NCI-H1436 (cell line): ENCODE data around the gene AGO1.

ENCODE experiments used
- DNase-seq: peaks from one replicate; lab custom pipeline; 2025; lab: John Stamatoyannopoulos, UW

AGO1 gene

DNA sequence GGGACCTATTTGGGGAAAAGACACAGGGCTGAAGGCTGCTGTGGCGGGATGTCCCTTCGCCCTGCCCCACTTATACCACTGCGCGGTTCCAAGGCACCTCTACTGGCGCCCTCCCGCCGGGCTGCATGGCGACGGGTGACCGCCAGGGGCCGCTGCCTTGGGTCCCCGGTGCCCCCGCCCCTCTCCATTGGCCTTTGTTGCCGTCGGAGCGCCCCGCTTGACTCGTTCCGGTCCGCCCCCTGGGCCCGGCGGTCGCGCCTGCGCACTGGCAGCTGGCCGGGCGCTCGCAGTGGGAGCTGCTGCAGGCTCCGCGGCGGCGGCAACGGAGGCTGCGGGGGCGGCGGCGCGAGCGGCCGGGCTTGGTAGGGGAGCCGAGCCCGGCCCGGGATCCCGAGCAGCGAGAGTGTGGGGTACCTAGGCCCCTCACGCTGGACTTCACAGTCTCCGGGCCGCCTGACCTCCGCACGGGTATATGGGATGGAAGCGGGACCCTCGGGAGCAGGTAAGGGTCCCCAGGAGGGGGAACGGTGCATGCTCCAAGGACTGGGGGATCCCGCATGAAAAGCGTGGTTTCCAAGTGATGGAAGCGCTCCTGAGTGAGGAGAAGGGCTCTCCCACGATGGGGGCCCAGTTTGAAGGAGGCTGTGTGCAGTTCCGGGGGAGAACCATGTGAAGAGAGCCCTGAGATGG, at the start of gene AGO1:
Gene AGO1 (plus strand): TSS at position 265 of the 690 bp plus-strand sequence. CDS start 213 bp downstream, at position 478.
- DNase-seq: peak; percentile 90

DNA sequence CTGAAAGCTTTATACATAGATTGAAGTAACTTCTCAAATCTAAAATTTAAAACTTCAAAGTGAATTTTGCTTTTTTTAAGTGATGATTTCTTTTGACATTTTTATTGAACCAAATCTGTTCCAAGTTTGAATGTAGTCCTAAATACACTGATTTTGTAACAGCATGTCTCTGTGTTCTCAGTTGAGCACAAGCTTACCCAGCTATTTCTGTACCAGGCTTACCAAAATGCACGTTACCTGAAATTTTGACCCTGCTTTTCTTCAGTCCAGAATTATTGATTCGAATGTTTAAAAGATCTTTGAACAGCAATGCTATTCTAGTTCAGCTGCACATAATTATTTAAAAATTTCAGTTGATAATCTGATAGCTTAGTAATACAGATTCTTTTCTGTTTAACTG, 49.6 kb upstream of the AGO1 start:
- DNase-seq: no peak

DNA sequence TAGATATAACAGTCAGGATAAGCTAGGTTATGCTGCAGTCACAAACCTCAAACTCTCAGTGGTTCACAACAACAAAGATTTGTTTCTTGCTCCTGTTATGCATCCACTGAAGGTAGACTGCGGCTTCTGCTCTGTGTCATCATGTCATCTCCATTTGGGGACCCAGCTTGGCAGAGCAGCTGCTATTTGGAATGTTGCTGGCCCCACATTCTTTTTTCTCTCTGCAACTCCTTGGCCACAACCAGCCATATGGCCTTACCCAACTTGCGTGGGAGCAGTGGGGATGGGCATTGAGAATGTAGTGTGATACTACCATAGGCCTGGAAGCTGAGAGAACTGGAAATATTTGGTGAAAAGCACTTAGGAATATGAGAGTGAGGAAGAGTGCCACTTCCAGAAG, 48.8 kb upstream of the AGO1 start:
- DNase-seq: no peak

DNA sequence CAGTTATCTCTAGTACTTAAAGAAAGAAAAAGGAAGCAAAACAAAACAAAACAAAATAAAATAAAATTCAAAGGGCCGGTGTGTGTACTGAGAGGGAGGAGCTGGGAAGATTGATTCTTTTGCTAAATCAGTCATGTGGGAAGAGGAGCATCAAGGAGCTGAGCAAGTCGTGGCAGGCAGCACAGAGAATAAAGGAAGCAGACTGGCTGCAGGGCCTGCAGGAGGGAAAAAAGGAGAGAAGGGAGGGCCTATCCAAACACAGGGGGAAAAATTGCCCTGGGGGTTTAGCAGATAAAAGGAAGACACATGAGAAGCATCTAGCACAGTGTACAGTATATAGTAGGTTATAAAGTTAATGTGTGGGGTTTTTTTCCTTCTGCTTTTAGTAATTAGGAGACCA, 47.6 kb upstream of the AGO1 start:
- DNase-seq: peak; percentile 19

DNA sequence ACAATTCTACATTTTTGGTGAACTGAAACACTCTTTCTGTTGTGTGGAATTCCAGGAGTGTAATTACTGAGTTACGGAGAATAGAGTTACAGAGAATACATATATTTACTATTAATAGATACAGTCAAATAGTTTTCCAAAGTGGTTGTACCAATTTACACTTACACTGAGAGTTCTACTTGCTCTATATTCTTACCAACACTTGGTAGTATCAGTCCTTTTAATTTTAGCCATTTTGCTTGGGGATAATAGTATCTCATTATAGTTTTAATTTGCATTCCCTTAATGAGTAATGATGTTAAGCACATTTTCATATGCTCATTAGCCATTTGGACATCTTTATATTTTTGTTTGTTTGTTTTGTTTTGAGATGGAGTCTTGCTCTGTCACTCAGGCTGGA, 46.3 kb upstream of the AGO1 start:
- DNase-seq: no peak

DNA sequence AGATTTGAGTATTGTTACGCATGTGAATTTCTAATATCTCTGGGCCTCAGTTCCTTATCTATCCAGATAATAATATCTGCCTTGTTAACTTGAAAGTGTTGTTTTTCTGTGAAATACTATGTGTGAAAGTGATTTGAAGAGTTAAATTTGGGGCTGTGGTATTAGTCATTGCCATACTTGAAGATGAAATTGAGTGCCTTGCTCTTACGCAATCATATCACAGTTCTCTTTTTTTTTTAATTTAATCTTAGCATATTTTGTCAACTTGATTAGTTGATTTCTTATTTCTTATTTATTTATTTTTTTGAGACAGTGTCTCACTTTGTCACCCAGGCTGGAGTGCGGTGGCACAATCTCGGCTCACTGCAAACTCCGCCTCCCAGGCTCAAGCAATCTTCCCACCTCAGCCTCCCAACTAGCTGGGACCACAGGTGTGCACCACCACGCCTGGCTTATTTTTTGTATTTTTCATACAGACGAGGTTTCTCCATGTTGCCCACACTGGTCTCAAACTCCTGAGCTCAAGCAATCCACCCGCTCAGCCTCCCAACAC, 44.2 kb upstream of the AGO1 start:
- DNase-seq: no peak

DNA sequence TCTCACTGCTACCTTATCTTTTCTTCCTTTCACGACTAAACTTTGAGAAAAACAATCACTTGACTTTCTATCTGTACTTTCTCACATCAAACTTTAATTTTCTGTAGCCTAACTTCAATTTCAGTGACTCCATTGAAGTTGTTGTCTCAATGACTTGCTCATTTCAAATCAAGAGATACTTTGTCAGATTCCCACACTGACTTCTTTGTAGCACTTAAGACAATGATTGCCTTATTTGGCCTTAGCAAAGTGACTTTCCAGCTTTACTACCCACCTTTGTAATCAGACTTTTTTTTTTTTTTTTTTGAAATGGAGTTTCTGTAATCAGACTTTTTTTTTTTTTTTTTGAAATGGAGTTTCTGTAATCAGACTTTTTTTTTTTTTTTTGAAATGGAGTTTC, 38.2 kb upstream of the AGO1 start:
- DNase-seq: no peak

DNA sequence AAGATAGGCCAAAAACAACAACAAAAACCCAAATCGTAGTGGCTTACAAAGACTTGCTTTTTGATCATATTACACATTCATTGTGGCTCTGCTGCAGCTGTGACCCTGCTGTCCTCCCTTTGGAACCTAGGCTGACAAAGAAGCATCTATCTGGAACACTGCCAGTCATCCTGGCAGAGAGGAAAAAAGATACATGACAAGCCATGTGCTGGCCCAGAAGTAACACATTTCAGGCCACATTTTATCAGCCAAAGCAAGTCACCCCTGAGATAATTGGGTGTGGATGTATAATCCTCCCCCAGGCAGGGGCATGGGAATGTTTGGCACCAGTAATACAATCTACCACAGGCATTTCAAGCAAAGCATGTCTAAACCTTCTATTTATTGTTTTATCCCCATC, 37.2 kb upstream of the AGO1 start:
- no peak for DNase-seq

DNA sequence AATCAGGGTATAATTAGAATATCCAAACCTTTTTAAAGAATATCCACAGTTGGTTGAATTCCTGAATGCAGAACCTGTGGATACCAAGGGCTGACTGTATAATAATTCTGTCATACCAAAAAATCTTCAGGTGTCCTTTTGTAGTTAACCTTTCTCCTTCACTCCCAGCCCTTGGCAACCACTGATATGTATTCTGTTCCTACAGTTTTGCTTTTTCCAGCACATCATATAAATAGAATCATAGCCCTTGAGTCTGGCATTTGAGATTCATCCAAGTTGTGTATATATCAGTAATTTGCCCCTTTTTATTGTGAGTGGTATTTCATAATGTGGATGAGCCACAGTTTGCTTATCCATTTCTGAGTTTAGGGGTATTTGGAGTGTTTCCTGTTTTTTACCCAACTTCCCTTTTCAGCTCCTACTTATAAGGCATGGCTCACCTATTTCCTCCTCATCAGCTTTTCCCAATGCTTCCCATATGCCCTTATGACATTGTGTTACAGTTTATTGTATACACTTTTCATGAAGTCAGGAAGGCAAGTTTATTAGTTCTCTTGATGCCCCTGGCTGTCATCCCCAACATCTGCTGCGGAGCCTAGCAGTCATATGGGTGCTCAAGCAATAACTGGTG, 35.0 kb upstream of the AGO1 start:
- no peak for DNase-seq

DNA sequence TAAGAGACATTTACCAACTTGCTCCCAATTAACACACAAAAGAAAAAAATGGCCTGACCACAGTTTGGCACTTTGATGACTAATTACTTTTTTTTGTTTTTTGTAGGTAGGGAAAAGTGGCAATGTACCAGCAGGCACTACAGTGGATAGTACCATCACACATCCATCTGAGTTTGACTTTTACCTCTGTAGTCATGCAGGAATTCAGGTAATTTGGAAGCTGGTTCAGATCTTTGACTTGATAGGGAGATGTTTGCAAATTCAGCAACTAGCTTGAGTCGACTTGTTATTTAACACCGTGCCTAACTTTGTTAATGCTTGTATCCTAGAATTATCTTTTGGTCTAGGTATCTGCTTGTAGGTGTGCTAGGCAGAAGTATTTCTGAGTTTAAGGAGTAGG, 33.0 kb upstream of the AGO1 start:
- no peak for DNase-seq

DNA sequence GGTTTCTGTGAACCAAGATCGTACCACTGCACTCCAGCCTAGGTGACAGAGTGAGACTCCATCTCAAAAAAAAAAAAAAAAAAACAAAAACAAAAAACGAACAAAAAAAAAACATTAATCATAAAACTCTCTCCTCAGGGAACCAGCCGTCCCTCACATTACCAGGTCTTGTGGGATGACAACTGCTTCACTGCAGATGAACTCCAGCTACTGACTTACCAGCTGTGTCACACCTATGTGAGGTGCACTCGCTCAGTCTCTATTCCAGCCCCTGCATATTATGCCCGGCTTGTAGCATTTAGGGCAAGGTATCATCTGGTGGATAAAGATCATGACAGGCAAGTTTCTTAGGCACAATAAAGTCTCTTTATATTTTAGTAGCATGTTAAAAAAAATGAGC, 32.3 kb upstream of the AGO1 start:
- DNase-seq: no peak

DNA sequence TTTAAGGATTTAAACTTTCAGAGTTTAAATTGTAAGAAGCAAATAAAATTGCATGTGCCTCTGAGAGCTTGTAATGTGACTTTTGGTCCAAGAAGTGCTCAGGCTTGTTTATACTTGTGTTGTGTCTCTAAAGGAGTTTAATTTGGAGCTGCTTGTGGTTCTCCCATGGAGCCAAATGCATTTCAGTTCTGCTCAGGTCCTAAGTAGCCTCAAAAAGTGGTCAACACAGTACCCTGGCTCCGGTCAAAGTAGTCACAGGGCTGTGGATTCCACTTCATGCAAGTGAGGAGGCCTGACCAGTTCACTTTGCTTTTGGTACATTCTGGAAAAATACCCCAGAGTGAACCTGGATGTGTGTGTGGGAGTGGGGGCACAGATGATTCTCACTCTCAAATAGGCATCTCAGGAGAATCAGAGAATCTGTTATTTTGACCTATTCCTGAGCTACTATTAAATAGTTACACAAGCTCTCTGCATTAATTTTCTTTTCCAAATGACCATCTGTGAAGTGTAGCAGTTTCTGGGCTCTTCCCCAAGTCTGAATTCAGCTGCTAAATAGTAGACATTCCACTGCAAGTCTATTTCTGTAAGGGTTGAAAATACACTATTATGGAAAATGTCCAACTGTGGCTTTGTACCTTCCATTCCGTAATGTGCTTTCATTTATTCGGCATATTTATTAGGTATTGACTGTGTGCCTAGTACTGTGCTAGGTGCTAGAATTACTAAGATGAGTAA, 31.7 kb upstream of the AGO1 start:
- no peak for DNase-seq

DNA sequence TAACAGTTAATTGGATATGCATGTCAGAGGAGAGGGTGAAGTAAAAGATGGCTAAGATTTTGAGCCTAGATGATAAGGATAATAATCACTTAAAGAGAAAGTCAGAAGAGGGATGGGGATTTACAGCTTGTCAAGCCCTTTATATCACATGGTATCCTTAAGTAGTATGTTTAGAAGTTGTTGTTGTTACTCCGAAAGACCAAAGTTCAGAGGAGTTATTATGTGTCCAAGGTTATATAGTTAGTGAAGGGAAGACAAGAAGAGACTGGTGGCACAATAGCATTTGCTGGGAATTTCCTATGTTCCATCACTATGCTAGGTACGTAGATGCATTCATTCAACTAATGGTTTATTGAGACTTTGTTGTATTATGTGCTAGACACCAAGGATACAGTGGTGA, 30.8 kb upstream of the AGO1 start:
- DNase-seq: no peak

DNA sequence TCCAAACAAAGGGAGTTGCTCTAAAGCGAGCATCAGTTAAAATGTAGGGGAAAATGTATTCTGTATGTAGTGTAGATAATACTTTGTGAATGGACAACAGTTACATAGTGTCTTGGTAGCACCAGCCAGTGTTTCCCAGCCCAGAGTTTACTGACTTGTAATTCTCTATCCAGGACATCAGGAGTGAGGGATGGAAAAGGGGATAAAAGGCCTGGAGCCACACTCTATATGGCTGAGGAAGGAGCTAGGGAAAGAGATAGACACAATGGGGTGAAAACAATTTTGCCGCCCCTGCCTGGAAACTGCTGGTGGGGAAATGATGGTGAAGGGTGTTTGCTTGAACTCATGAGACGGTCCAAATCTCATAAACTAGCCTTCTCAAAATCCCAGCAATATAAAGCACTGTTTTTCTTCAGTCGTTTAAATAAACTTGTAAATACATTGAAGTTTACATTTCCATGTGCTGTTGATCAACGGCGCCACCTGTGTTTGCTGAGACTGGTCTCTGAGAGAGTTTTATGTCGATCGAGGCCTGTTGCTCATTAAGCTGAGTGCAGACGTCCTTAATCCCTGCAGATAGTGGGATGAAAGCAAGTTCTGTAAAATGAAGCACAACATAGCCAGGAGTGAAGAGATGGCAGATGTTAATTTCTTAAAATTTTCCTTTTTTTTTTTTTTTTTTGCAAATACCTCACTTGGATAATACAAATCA, 27.9 kb upstream of the AGO1 start:
- DNase-seq: no peak

DNA sequence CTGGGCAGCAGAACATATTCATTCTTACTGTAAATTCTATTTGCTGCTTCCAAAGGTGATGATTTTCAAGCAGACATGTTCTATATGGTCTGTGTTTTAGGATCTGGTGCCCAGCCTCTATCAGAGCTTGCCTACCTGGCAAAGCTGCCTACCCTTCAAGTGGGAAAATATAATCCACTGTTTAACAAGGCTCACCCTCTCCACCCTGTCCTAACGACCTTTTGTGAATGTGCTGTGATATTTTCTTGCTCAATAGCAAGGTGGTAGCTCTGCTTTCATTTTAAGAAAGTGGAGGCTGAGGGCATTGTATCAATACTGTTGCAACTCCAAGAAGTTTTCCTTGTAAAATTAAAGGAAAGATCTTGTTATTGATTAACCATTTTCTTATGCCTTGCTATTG, 26.0 kb upstream of the AGO1 start:
- DNase-seq: no peak

DNA sequence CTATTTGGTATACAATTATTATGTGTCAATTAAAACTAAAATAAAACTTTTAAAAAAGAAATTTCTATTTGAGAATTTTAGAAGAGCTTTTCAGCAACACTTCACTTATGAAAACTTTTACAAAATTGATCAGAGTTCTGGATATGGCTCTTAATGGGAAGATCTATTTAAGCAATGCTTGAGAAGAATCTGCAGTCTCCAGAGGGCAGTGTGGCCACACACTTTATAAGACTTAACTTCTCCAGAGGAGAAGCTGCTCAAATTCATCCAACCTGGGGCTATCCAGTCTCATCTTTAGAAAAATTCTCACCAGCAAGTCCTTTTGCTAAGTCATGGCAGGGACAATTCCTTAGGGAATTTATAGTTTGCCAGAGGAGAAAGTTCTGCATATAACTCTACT, 25.2 kb upstream of the AGO1 start:
- DNase-seq: no peak

DNA sequence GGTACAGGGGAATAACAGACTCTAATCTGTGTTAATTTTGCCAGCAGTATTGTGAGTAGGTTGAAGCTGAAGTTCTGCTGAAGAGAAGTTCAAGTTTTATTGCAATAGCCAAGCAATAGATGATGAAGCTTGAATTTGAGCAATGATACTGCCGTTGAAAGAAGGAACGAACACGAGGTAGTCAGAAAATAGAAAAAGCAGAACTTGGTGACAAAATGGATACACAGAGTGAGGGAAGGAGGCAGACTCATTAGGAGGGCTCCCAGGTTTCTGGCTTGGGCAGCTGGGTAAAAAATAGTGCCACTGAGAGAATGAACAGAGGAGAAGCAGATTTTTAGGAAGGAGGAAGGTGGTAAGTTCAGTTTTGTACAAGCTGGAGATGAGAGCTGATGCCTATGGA, 22.3 kb upstream of the AGO1 start:
- DNase-seq: no peak

DNA sequence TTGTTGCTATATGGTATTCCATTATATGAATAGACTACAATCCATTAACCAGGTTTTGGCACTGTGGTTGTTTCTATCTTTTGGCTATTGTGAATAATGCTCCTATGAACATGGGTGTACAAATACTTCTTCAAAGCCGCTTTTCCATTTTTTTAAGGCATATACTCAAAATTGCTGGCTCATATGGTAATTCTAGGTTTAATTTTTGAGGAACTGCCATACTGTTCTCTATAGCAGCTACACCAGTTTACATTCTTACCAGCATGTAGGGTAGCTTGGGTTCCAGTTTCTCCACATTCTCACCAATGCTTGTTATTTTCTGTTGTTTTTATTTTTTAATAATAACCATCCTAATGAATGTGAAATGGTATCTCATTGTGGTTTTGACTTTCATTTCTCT, 19.9 kb upstream of the AGO1 start:
- DNase-seq: no peak

DNA sequence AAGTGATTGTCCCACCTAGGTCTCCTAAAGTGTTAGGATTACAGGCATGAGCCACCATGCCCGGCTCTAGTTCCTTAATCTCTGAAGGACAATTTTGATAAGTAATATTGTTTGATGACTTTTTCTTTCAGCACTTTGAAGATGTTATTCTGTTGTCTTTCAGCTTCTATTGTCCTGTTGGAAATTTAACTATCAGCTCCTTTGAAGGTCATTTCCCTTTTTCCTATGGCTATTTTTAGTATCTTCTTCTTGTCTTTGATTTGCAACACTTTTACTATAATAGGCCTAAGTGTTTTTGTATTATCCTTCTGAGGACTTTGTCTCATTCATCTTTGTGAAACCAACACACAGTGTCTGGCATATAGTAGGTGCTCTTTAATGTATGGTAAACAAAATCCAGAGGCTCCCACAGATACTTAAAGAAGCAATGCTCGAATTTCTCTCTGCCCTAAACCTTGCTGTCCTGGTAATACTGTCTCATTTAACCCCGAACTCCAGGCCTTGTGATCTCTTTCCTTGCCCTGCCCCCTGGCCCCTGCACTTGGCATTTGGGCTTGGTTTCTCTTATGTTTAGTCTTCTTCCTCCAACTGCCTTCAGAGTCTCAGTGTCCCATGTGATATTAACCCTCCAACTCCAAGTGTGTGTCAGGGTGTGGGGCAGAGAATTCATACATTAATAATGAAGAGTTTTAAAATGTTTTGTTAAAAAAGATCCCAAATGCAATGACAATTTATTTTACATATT, 19.0 kb upstream of the AGO1 start:
- no peak for DNase-seq

DNA sequence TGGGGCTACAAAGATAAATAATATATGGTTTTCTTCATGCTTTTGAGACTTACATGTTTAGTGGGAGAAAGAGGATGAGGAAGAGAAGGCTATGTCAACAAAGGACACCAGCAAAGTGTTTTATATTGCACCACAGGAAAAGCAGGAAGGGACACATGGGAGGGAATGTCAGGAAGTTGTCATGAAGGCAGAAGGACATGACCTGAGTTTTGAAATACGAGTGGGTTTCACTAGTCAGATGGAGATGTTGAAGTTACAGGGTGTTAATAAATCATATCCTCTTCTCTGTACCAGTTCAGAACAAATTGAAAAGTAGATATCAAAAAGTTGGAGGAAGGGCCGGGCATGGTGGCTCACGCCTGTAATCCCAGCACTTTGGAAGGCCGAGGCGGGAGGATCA, 18.2 kb upstream of the AGO1 start:
- no peak for DNase-seq

DNA sequence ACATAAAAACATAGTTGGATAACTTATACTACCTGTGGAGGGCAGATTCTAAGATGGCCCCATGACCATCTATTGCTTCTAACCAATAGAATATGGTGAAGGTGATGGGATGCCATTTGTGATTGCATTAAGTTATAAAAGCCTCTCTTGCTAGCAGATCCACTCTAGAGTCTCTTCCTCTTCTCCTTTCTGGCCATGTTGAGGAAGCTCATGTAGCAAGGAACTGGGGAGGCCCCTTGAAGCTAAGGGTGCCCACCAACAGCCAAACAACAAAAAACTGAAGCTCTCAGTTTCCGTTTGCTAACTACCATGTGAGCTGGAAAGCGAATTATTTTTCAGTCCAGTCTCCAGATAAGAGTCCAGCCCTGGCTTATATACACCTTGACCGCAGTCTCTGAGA, 16.0 kb upstream of the AGO1 start:
- DNase-seq: no peak
